Heart left ventricle (tissue), 16 donors: ENCODE results near the gene CREBRF. TPM values are rescaled to one million over a fixed set of nuclear protein-coding genes. Genes with fewer than 3 reads are reported as not detected.
"Not testable (repeated sequence)": the region's sequence is repeated elsewhere in the genome, so short reads cannot be mapped to it uniquely, and the experiment has no call there.

ENCODE experiments used
- ATAC-seq, 4 donors: fragments of 200-7000 bp; cut with Tn5 transposase; one replicate each; pipeline ENCODE4 v1.9.1; 2020 to 2022; ENCODE audit warnings: moderate library complexity in 4 of 4, mild to moderate bottlenecking in 3 of 4, moderate number of reproducible peaks in 1 of 4
- DNase-seq, 5 donors: peaks; one replicate each; pipeline ENCODE4 v3.0.0-alpha.2; 2020
- H3K27ac ChIP-seq, 12 donors: fragments of 200-600 bp; sonication (generic) in 4 of 12; one replicate each; pipeline versions ENCODE4 v1.5.0 to v1.8.0; 2016 to 2022; ENCODE audit warnings: mild to moderate bottlenecking in 2 of 12
- H3K27me3 ChIP-seq, 9 donors: fragments of 200-600 bp; sonication (generic) in 2 of 9; one replicate each; pipeline versions ENCODE4 v1.5.1 to v1.8.0; 2016 to 2022; ENCODE audit warnings: mild to moderate bottlenecking in 3 of 9
- H3K36me3 ChIP-seq, 9 donors: fragments of 200-600 bp; sonication (generic) in 2 of 9; one replicate each; pipeline versions ENCODE4 v1.5.0 to v1.8.0; 2018 to 2022; ENCODE audit warnings: mild to moderate bottlenecking in 2 of 9
- H3K4me1 ChIP-seq, 12 donors: fragments of 200-600 bp; sonication (generic) in 4 of 12; one replicate each; pipeline versions ENCODE4 v1.5.0 to v1.8.0; 2016 to 2022; ENCODE audit warnings: mild to moderate bottlenecking in 3 of 12
- H3K4me3 ChIP-seq, 12 donors: fragments of 200-600 bp; sonication (generic) in 4 of 12; one replicate each; pipeline versions ENCODE4 v1.5.0 to v1.8.0; 2017 to 2022; ENCODE audit warnings: mild to moderate bottlenecking in 9 of 12, moderate library complexity in 4 of 12
- H3K9me3 ChIP-seq, 12 donors: fragments of 200-600 bp; sonication (generic) in 4 of 12; one replicate each; pipeline versions ENCODE4 v1.5.0 to v1.8.0; 2016 to 2022; ENCODE audit warnings: mild to moderate bottlenecking in 1 of 12
- CTCF ChIP-seq, 12 donors: fragments of 200-600 bp; sonication (generic) in 4 of 12; IDR thresholded peaks; one replicate each; pipeline versions ENCODE4 v1.5.0 to v1.8.0; 2018 to 2022; ENCODE audit warnings: antibody characterized with exemption in 12 of 12, mild to moderate bottlenecking in 5 of 12
- POLR2A ChIP-seq, 2 donors: fragments of 450-650 bp; IDR thresholded peaks; one replicate each; pipeline ENCODE4 v1.6.1; 2017; ENCODE audit warnings: antibody characterized with exemption in 2 of 2, mild to moderate bottlenecking in 2 of 2, moderate library complexity in 2 of 2
- WGBS, 4 donors: extraction: QIAGEN DNeasy Blood & Tissue Kit in 2 of 4; methylation state at CpG; one replicate each; pipeline versions ENCODE4 v1.1.5 to v1.1.7; 2013 to 2018; 5-methylcytosine and 5-hydroxymethylcytosine counted together
- intact Hi-C, 10 donors: fragments of 100-400 bp; cut with DNase I; formaldehyde crosslinking; loops; one replicate each; pipeline versions ENCODE4 v1.11.1 to v1.14.2; 2022
- polyA plus RNA-seq, 2 donors: library from polyadenylated mRNA; stranded (reverse); fragments of 200-250 nt; gene quantifications; one replicate each; pipeline ENCODE4 v1.2.3, GENCODE V29; 2013
- total RNA-seq, 9 donors: library from RNA; depleted of rRNA in 2 of 9; stranded (reverse); fragments of >200 nt in 2 of 9; fragmentation: NEBNext Ultra II Directional in 3 of 9; extraction: Animal tissue kit (Norgen Biotek cat#: 25700) in 3 of 9; gene quantifications; one replicate each; pipeline versions ENCODE4 v1.1.0 to v1.2.4, GENCODE V29; 2016 to 2023
- donor health status: ischemic (EF 13 %, LVEDD 7.1; RV severe dilation, severe dysfunction).
- donor health status: healthy with polysubstance abuse.
- donor health status: DM: no; HTN: yes; CAD: no.
- donor health status: DM: no; HTN: no; CAD: no.
- donor health status: ischemic (EF 25% LVEDD 6.9; RV normal size, moderate dysfunction).
- donor health status: ischemic (EF 25% LVEDD 5.7; RV mildly dilated, moderate dysfunction).
- donor health status: healthy.
- donor health status: DM: yes; HTN: yes; CAD: no.
- donor health status: ischemic (EF 35%, LVEDD 5.7; RV mildly dilated, moderate dysfunction).
- donor health status: nonischemic (EF 11% LVEDD 7.7; RV severe dilation, severe dysfunction).
- donor health status: DM: yes; HTN: yes; CAD: no.
- donor health status: PGD.
- donor health status: ischemic (EF 29% LVEDD 5.4; RV normal size, mild dysfunction).
- donor health status: nonischemic (EF 23%, LVEDD 6.1; RV moderate dilation, normal function).

The CREBRF gene
- total and polyA plus RNA-seq, 11 donors, result 2.7 to 47.7 (median 19.9) TPM

GRCh38 chr5:173028811-173029327 is 27.3 kb upstream of the CREBRF start:
- H3K36me3 ChIP-seq, result peaks cover 0 to 1% (median 0%) of the 10 kb centered on the region in 9 donors
- WGBS, 4 donors, result 72 to 82% (median 78%) methylated on average over 4 of the region's 4 CpGs
- DNase-seq (no peak), ATAC-seq (peak in 1 of 4 donors; percentile 7)
- no peaks in the 10 kb centered on the region for H3K27me3 ChIP-seq
- H3K27ac ChIP-seq, result peak overlapping the region in 11 of 12 donors; percentile 37 to 89 (median 63)
- no peak overlapping the region for H3K4me3 ChIP-seq
- TF ChIP-seq CTCF (IDR thresholded peaks at IDR 0.05), result no peak
- TF ChIP-seq POLR2A (IDR thresholded peaks at IDR 0.05), result no peak
- intact Hi-C loops, result no loop called here
- peaks cover 0 to 37% (median 26%) of the 10 kb centered on the region in 12 donors for H3K4me1 ChIP-seq
- no peaks in the 10 kb centered on the region for H3K9me3 ChIP-seq

- H3K36me3 ChIP-seq, result peaks cover 0 to 4% (median 1%) of the 10 kb centered on the region in 9 donors
- H3K27ac ChIP-seq, result peak overlapping the region in 11 of 12 donors; percentile 37 to 89 (median 63)
- H3K27me3 ChIP-seq, result no peaks in the 10 kb centered on the region
- DNase-seq (no peak), ATAC-seq (peak; percentile 24 to 75 (median 70))
- 7 to 14% (median 10%) methylated on average over 5 of the region's 5 CpGs for WGBS, 4 donors
- peaks cover 0 to 38% (median 26%) of the 10 kb centered on the region in 12 donors for H3K4me1 ChIP-seq
- intact Hi-C loops, result no loop called here
- no peak overlapping the region for H3K4me3 ChIP-seq
- H3K9me3 ChIP-seq, result no peaks in the 10 kb centered on the region
- TF ChIP-seq POLR2A (IDR thresholded peaks at IDR 0.05), result no peak
- TF ChIP-seq CTCF (IDR thresholded peaks at IDR 0.05), result no peak
Measured at GRCh38 chr5:173029499-173029921, 26.6 kb upstream of the CREBRF start.

- Histone ChIP-seq H3K36me3 (peaks cover 0 to 17% (median 7%) of the 10 kb centered on the region in 9 donors), H3K4me1 (peaks cover 0 to 61% (median 36%) of the 10 kb centered on the region in 12 donors)
- H3K27ac ChIP-seq, H3K4me3 ChIP-seq, ATAC-seq, intact Hi-C loops, H3K27me3 ChIP-seq, H3K9me3 ChIP-seq, DNase-seq: not testable (repeated sequence)
- 98 to 100% (median 99%) methylated on average over 3 of the region's 3 CpGs for WGBS, 4 donors
Measured at GRCh38 chr5:173032096-173032495, 24.1 kb upstream of the CREBRF start.

GRCh38 chr5:173032730-173033129 is 23.4 kb upstream of the CREBRF start:
- intact Hi-C loops, result no loop called here

More at GRCh38 chr5:173032730-173033129, 23.4 kb upstream of the CREBRF start:
- no peak for TF ChIP-seq CTCF (IDR thresholded peaks at IDR 0.05)
- Histone ChIP-seq H3K36me3 (peaks cover 0 to 17% (median 7%) of the 10 kb centered on the region in 9 donors), H3K4me1 (peaks cover 0 to 61% (median 35%) of the 10 kb centered on the region in 12 donors), H3K27me3 (no peaks in the 10 kb centered on the region), H3K27ac (no peak overlapping the region), H3K9me3 (no peaks in the 10 kb centered on the region), H3K4me3 (no peak overlapping the region)
- 90 to 100% (median 98%) methylated on average over 3 of the region's 3 CpGs for WGBS, 4 donors
- DNase-seq, result no peak
- no peak for ATAC-seq
